Measurements from ENCODE around the gene P3H4.

Gene P3H4

DNA sequence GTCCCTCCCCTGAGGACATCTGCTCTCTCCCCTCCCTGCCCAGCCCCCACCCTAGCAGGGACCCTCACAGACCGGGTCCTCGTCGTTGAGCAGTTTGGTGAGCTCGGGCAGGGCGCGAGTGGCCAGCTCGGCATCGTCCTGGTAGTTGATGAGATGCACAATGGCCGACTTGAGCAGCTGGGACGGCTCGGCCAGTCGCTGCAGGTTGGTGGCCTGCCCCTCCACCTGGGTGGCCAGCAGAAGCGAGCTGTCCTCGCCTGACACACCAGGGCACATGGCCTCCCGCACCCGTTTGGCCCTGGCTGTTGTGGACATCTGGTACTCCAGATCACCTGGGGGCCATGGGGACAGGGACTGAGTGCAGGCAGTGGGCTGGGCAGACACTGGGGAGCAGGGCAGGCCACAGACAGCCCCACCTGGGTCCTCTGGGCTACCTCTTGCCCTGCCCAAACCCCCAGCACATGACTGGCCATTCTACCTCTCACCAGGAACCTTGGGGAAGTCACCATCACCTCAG is 42.3 kb downstream of the P3H4 start:
- DNase-seq = no peak

DNA sequence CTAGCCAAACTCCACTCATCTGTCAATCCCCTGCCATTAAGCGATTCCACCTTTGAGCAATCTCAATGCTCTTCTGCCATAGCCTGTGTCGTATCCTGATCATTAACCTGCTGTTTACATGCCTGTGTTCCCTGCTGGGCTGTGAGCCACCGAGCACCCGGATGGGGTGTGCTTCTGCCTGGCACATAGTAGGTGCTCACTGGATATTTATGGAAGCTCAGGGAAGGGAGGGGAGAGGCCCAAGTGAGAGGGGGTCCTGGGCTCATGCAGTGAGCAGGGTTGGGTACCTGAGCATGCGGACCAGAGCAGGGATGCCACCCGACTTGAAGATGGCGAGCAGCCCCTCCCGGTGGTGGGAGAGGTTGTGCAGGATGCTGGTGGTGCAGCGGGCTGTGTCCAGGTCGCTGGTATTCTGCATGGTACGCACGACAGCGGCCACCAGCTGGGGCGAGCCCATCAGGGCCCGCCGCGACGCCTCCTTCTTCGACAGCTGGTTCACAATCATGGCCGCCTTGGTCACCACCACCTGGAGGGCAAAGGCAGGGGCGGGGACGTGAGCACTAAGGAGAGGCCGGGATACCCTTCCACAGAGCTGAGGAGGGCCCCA is 43.0 kb downstream of the P3H4 start:
- DNase-seq = no peak

- DNase-seq = no peak
Observed at GRCh38 chr17:41767324-41768042, 44.3 kb downstream of the P3H4 start.

DNA sequence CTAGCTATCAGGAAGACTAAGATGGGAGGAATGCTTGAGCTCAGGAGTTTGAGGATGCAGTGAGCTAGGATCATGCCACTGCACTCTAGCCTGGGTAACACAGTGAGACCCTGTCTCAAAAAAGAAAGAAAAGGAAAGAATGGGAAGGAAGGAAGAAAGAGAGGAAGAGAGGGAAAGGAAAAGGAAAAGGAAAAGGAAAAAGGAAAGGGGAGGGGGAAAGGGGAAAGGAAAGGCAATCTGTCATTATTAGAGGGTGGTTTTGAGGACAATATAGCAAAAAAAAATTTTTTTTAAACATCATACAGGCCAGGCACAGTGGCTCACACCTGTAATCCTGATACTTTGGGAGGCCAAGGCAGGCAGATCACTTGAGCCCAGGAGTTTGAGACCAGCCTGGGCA is 45.6 kb downstream of the P3H4 start:
- no peak for DNase-seq

DNA sequence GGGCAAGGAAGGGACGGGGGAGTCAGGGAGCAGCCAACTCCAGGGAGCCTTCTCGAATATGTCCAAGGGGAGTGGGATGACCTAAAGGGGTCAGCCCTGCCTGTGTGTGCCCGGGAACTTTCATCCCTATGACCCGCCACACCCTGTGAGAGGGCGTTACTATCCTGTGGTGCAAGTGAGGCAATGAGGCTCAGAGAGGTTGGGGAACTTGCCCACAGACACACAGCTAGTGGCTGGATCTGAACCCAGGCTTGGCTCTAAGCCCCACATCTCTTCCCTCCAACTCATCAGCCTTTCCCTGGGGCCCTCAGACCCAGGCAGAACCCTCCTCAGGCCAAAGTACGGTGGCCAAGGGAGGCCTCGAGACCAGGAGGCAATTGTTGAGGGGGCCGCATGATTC is 48.4 kb downstream of the P3H4 start:
- DNase-seq = no peak

- DNase-seq = no peak
Observed at GRCh38 chr17:41762841-41763240, 48.9 kb downstream of the P3H4 start.

GRCh38 chr17:41762391-41762790 is 49.4 kb downstream of the P3H4 start:
- DNase-seq = no peak

GRCh38 chr17:41760878-41761277 is 50.9 kb downstream of the P3H4 start:
- no peak for DNase-seq

DNA sequence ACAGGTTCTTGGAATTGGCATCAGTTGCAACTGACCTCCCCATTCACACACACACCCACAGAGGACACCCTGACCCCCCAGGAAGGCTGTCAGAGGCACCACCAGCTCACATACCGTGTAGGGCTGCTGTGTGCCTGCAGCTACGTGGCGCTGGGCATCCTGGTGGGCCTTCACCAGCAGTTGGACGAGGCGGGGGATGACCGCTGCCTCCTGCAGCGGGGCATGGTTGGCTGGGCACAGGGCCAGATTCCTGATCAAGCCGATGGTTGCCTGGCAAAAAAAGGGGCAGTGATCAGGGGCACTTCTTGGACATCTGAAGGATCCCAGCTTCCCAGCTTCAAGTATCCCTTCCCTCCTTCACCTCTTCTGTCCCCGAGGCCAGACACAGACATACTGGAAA is 53.1 kb downstream of the P3H4 start:
- no peak for DNase-seq

- DNase-seq = no peak
Observed at GRCh38 chr17:41754066-41754465, 57.7 kb downstream of the P3H4 start.
